CD8-positive, alpha-beta memory T cell (primary cell): ENCODE data around the gene LAMC1. TPM values are rescaled to one million over a fixed set of nuclear protein-coding genes. Genes with fewer than 3 reads are reported as not detected.

Experiments used
- CTCF ChIA-PET: fragments of 350-600 bp; sonication (Branson Sonifier 250); formaldehyde crosslinking; loops from one replicate; lab custom pipeline; 2021; ENCODE audit warnings: antibody characterized with exemption; lab: Charles Lee
- POLR2A ChIA-PET: fragments of 350-600 bp; sonication (Branson Sonifier 250); formaldehyde crosslinking; loops from one replicate; lab custom pipeline; 2021; ENCODE audit warnings: antibody characterized with exemption; lab: Charles Lee
- DNase-seq, 5 donors: peaks; one replicate each; pipeline versions ENCODE4 v3.0.0 to v3.0.0-alpha.2; 2020 to 2022; ENCODE audit warnings: mixed read lengths in 1 of 5
- H3K27ac ChIP-seq: one replicate; pipeline ENCODE4 v1.7.0; 2013; ENCODE audit warnings: low read depth, mild to moderate bottlenecking, low read length, moderate library complexity
- H3K27me3 ChIP-seq: 2 replicates; pipeline ENCODE4 v1.7.0; 2013; ENCODE audit warnings: low read length, mild to moderate bottlenecking; ENCODE audit not compliant: insufficient read depth, poor library complexity, severe bottlenecking
- H3K36me3 ChIP-seq: 2 replicates; pipeline ENCODE4 v1.7.0; 2013; ENCODE audit warnings: mild to moderate bottlenecking, low read length, moderate library complexity; ENCODE audit not compliant: insufficient read depth
- H3K4me1 ChIP-seq: 2 replicates; pipeline ENCODE4 v1.7.0; 2013; ENCODE audit warnings: mild to moderate bottlenecking, low read length, moderate library complexity; ENCODE audit not compliant: insufficient read depth
- H3K4me3 ChIP-seq: 2 replicates; pipeline ENCODE4 v1.7.0; 2013; ENCODE audit warnings: mild to moderate bottlenecking, low read length
- H3K9me3 ChIP-seq: 2 replicates; pipeline ENCODE4 v1.7.0; 2013; ENCODE audit warnings: mild to moderate bottlenecking, low read length
- H3K27ac Mint-ChIP-seq, 8 donors: one replicate each; pipeline ENCODE4 v1.8.0; 2020 to 2021; ENCODE audit warnings: mixed read lengths in 8 of 8, mild to moderate bottlenecking in 6 of 8, inconsistent platforms in 3 of 8, moderate library complexity in 3 of 8
- H3K27me3 Mint-ChIP-seq, 2 donors: one replicate each; pipeline ENCODE4 v1.8.0; 2020 to 2021; ENCODE audit warnings: mixed read lengths in 2 of 2, mild to moderate bottlenecking in 1 of 2, moderate library complexity in 1 of 2
- H3K36me3 Mint-ChIP-seq, 3 donors: one replicate each; pipeline ENCODE4 v1.8.0; 2020 to 2021; ENCODE audit warnings: mixed read lengths in 3 of 3, inconsistent platforms in 1 of 3, mild to moderate bottlenecking in 1 of 3
- H3K4me1 Mint-ChIP-seq, 3 donors: one replicate each; pipeline ENCODE4 v1.8.0; 2020 to 2021; ENCODE audit warnings: mixed read lengths in 3 of 3, inconsistent platforms in 1 of 3, mild to moderate bottlenecking in 1 of 3
- H3K4me3 Mint-ChIP-seq, 7 donors: one replicate each; pipeline ENCODE4 v1.8.0; 2020 to 2021; ENCODE audit warnings: mixed read lengths in 7 of 7, mild to moderate bottlenecking in 6 of 7, moderate library complexity in 4 of 7, inconsistent platforms in 2 of 7
- H3K9me3 Mint-ChIP-seq, 5 donors: one replicate each; pipeline ENCODE4 v1.8.0; 2020 to 2022; ENCODE audit warnings: mixed read lengths in 5 of 5, mild to moderate bottlenecking in 3 of 5, moderate library complexity in 2 of 5, inconsistent platforms in 1 of 5
- polyA plus RNA-seq: library from polyadenylated mRNA; unstranded; fragments of 300-500 nt; fragmentation: Illumina TruSeq; gene quantifications from one replicate; pipeline ENCODE4 v1.2.3, GENCODE V29; 2021
- total RNA-seq, 2 experiments: library from RNA; stranded (reverse); gene quantifications; one replicate each; pipeline ENCODE4 v1.2.3, GENCODE V29; 2021

The LAMC1 gene
- total and polyA plus RNA-seq, 3 experiments from 2014 or later = 0.33 to 0.58 TPM; not detected in 1

- no peaks in the 10 kb centered on the region for H3K36me3 ChIP-seq
- Mint-ChIP-seq H3K4me1 (no peaks in the 10 kb centered on the region), H3K9me3 (no peaks in the 10 kb centered on the region), H3K27me3 (peaks cover 2 to 3% of the 10 kb centered on the region in 2 donors), H3K27ac (no peak overlapping the region), H3K36me3 (no peaks in the 10 kb centered on the region), H3K4me3 (no peak overlapping the region)
- DNase-seq = no peak
- POLR2A ChIA-PET = no interaction called here
- no peak overlapping the region for H3K4me3 ChIP-seq
- no peaks in the 10 kb centered on the region for H3K9me3 ChIP-seq
- CTCF ChIA-PET = no interaction called here
- H3K4me1 ChIP-seq = no peaks in the 10 kb centered on the region
- H3K27ac ChIP-seq = no peak overlapping the region
- H3K27me3 ChIP-seq = no peaks in the 10 kb centered on the region
These were observed 93.2 kb downstream of the LAMC1 start for GRCh38 chr1:183116416-183116815.

DNA sequence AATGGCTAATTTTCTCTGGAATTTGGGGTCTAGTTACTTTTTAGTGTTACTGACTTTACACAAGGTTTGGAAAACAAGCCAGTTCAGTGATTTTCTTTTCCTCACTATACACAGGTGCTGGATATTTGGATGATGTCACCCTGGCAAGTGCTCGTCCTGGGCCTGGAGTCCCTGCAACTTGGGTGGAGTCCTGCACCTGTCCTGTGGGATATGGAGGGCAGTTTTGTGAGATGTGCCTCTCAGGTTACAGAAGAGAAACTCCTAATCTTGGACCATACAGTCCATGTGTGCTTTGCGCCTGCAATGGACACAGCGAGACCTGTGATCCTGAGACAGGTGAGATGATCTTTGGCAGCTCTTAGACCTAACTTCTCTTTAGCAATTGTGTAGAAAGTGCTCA is 98.4 kb downstream of the LAMC1 start:
- CTCF ChIA-PET = no interaction called here
- POLR2A ChIA-PET = no interaction called here
- no peaks in the 10 kb centered on the region for H3K27me3 ChIP-seq
- no peaks in the 10 kb centered on the region for H3K36me3 Mint-ChIP-seq
- DNase-seq = no peak
- H3K4me1 ChIP-seq = no peaks in the 10 kb centered on the region
- H3K4me3 ChIP-seq = no peak overlapping the region
- H3K9me3 Mint-ChIP-seq = no peaks in the 10 kb centered on the region
- no peak overlapping the region for H3K27ac ChIP-seq
- H3K27ac Mint-ChIP-seq = no peak overlapping the region
- no peaks in the 10 kb centered on the region for H3K36me3 ChIP-seq
- H3K9me3 ChIP-seq = no peaks in the 10 kb centered on the region
- H3K4me3 Mint-ChIP-seq = no peak overlapping the region
- H3K27me3 Mint-ChIP-seq = peaks cover 5 to 14% of the 10 kb centered on the region in 2 donors
- H3K4me1 Mint-ChIP-seq = no peaks in the 10 kb centered on the region

DNA sequence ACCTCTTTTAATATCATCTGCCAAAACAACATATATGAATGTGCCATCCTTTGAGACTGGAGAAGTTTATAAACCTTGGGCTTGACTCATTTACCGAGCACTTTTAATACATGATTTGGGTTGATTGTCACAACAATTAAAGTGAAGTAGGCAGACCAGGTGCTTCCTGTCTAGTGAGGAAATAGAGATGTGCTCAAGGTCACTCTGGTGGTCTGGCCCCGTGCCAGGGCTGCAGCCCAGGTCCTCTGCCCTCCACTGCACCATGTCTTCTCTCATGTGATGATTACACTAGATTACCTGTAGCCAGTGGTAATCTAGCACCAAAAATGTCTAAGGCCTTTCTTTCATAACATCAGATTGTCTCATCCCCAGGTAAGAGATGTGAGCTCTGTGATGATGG is 101.0 kb downstream of the LAMC1 start:
- Mint-ChIP-seq H3K4me1 (no peaks in the 10 kb centered on the region), H3K4me3 (no peak overlapping the region), H3K36me3 (no peaks in the 10 kb centered on the region), H3K27me3 (peaks cover 5 to 24% of the 10 kb centered on the region in 2 donors), H3K27ac (no peak overlapping the region), H3K9me3 (no peaks in the 10 kb centered on the region)
- Histone ChIP-seq H3K4me3 (no peak overlapping the region), H3K4me1 (no peaks in the 10 kb centered on the region), H3K27ac (no peak overlapping the region), H3K27me3 (no peaks in the 10 kb centered on the region), H3K36me3 (no peaks in the 10 kb centered on the region), H3K9me3 (no peaks in the 10 kb centered on the region)
- ChIA-PET POLR2A (no interaction called here), CTCF (no interaction called here)
- no peak for DNase-seq

GRCh38 chr1:183125279-183125999 is 102.2 kb downstream of the LAMC1 start:
- ChIA-PET POLR2A (no interaction called here), CTCF (no interaction called here)
- Histone ChIP-seq H3K27ac (no peak overlapping the region), H3K4me1 (no peaks in the 10 kb centered on the region), H3K9me3 (no peaks in the 10 kb centered on the region), H3K4me3 (no peak overlapping the region), H3K36me3 (no peaks in the 10 kb centered on the region), H3K27me3 (no peaks in the 10 kb centered on the region)
- H3K27me3 Mint-ChIP-seq = peaks cover 4 to 24% of the 10 kb centered on the region in 2 donors
- no peaks in the 10 kb centered on the region for H3K9me3 Mint-ChIP-seq
- no peak overlapping the region for H3K4me3 Mint-ChIP-seq
- H3K4me1 Mint-ChIP-seq = no peaks in the 10 kb centered on the region
- no peak overlapping the region for H3K27ac Mint-ChIP-seq
- no peaks in the 10 kb centered on the region for H3K36me3 Mint-ChIP-seq
- no peak for DNase-seq

GRCh38 chr1:183126000-183126366 is 102.8 kb downstream of the LAMC1 start:
- H3K27me3 Mint-ChIP-seq = peaks cover 4 to 24% of the 10 kb centered on the region in 2 donors
- H3K4me1 ChIP-seq = no peaks in the 10 kb centered on the region
- no peak overlapping the region for H3K27ac ChIP-seq
- H3K27me3 ChIP-seq = no peaks in the 10 kb centered on the region
- H3K36me3 ChIP-seq = no peaks in the 10 kb centered on the region
- no peak overlapping the region for H3K4me3 Mint-ChIP-seq
- DNase-seq = no peak
- no peaks in the 10 kb centered on the region for H3K4me1 Mint-ChIP-seq
- no peaks in the 10 kb centered on the region for H3K9me3 Mint-ChIP-seq
- no peaks in the 10 kb centered on the region for H3K9me3 ChIP-seq
- POLR2A ChIA-PET = no interaction called here
- H3K27ac Mint-ChIP-seq = no peak overlapping the region
- H3K36me3 Mint-ChIP-seq = no peaks in the 10 kb centered on the region
- CTCF ChIA-PET = no interaction called here
- H3K4me3 ChIP-seq = no peak overlapping the region

GRCh38 chr1:183126528-183126927 is 103.3 kb downstream of the LAMC1 start:
- CTCF ChIA-PET = no interaction called here
- Mint-ChIP-seq H3K4me1 (no peaks in the 10 kb centered on the region), H3K9me3 (no peaks in the 10 kb centered on the region), H3K36me3 (no peaks in the 10 kb centered on the region), H3K27me3 (peaks cover 6 to 24% of the 10 kb centered on the region in 2 donors), H3K4me3 (no peak overlapping the region), H3K27ac (no peak overlapping the region)
- POLR2A ChIA-PET = no interaction called here
- H3K4me3 ChIP-seq = no peak overlapping the region
- H3K27ac ChIP-seq = no peak overlapping the region
- no peaks in the 10 kb centered on the region for H3K27me3 ChIP-seq
- no peaks in the 10 kb centered on the region for H3K9me3 ChIP-seq
- H3K36me3 ChIP-seq = no peaks in the 10 kb centered on the region
- no peak for DNase-seq
- no peaks in the 10 kb centered on the region for H3K4me1 ChIP-seq

- POLR2A ChIA-PET = no interaction called here
- CTCF ChIA-PET = no interaction called here
- H3K4me1 Mint-ChIP-seq = no peaks in the 10 kb centered on the region
- no peak for DNase-seq
- no peaks in the 10 kb centered on the region for H3K9me3 Mint-ChIP-seq
- H3K27ac Mint-ChIP-seq = no peak overlapping the region
- no peaks in the 10 kb centered on the region for H3K27me3 ChIP-seq
- H3K36me3 ChIP-seq = no peaks in the 10 kb centered on the region
- H3K4me1 ChIP-seq = no peaks in the 10 kb centered on the region
- H3K4me3 Mint-ChIP-seq = no peak overlapping the region
- no peak overlapping the region for H3K4me3 ChIP-seq
- H3K36me3 Mint-ChIP-seq = no peaks in the 10 kb centered on the region
- no peak overlapping the region for H3K27ac ChIP-seq
- no peaks in the 10 kb centered on the region for H3K9me3 ChIP-seq
- peaks cover 3 to 17% of the 10 kb centered on the region in 2 donors for H3K27me3 Mint-ChIP-seq
These were observed 106.9 kb downstream of the LAMC1 start for GRCh38 chr1:183129921-183130690.

DNA sequence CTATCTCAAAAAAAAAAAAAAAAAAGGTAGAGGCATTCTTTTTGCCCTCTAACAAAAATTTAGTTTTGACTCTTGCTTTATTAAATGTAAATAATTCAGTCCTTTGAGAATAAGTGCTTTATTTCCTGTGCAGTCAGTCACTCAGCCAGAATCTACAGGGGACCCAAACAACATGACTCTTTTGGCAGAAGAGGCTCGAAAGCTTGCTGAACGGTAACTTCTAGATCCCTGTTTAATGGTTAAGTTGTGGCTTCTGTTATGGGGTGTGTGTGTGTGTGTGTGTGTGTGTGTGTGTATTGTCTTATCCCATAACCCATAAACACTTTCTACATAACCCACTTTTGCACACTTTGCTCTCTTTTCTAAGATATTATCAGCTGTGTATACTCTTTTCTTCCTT is 107.9 kb downstream of the LAMC1 start:
- H3K4me1 Mint-ChIP-seq = no peaks in the 10 kb centered on the region
- POLR2A ChIA-PET = no interaction called here
- no peaks in the 10 kb centered on the region for H3K4me1 ChIP-seq
- no peak overlapping the region for H3K27ac ChIP-seq
- H3K4me3 ChIP-seq = no peak overlapping the region
- no peaks in the 10 kb centered on the region for H3K27me3 ChIP-seq
- H3K9me3 Mint-ChIP-seq = no peaks in the 10 kb centered on the region
- H3K27ac Mint-ChIP-seq = no peak overlapping the region
- CTCF ChIA-PET = no interaction called here
- no peak for DNase-seq
- H3K36me3 ChIP-seq = no peaks in the 10 kb centered on the region
- no peaks in the 10 kb centered on the region for H3K9me3 ChIP-seq
- no peak overlapping the region for H3K4me3 Mint-ChIP-seq
- H3K27me3 Mint-ChIP-seq = peaks cover 3 to 16% of the 10 kb centered on the region in 2 donors
- no peaks in the 10 kb centered on the region for H3K36me3 Mint-ChIP-seq
